Measurements from ENCODE around the gene ACVR1.

The ACVR1 gene

GRCh38 chr2:157825885-157826284 lies 50.2 kb downstream of the ACVR1 start:
- no peak for DNase-seq

DNA sequence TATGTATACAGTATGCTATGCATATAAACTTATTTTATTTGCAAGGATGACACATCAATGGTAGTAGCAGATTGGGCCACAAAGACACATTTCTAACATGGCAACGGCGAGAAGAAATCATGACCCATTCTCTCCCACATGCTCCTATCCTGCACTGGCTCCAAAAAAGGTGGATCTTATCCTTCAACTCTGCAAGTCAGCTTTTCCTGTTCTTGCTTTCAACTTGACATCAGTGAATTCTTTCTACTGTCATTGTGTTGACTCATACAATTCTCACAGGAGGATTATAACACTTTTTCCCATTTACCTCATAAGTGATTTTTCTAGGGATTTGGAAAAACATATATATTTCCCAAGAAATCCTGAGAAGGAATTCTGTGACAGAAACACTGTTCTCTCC lies 53.1 kb downstream of the ACVR1 start:
- no peak for DNase-seq

GRCh38 chr2:157822533-157822932 lies 53.6 kb downstream of the ACVR1 start:
- DNase-seq, result no peak

- DNase-seq, result no peak
Observed at GRCh38 chr2:157821519-157822131, 54.5 kb downstream of the ACVR1 start.

DNA sequence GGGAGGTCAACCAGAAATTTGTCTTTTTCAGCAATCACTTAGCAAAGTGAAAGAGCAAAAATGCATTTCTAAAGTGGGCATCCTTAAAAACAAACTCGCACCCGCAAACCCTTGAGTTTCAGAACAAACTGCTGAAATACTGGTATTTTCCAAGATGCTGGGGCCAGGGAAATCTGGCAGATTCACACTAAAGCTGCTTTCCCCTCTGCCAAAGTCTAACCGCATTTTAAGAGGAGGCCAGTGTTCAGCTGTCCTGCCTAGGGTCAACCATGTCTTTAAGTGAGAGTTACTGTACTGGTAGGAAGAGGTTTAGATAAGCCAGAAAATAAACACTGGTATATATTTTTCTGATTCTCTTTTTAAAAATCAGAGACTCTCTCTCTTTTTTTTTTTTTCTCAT lies 55.9 kb downstream of the ACVR1 start:
- no peak for DNase-seq

DNA sequence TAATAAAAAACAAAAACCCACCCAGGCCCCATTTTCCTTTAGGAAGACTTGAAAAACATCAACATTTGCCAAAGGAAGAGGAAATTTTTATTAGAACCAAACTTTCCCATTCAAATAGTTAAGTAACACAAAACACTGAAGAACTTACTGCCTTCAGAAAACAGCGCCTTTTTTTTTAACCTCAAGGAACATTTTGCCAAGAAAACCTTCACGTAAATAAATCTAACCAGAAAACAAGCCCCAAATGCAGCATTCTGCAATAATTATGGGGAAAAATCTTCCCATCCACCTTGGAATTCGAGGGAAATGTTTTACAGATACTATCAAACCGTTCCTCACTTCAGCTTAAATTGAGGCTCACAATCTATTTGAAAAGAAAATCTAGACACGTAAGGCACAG lies 56.4 kb downstream of the ACVR1 start:
- DNase-seq, result no peak

DNA sequence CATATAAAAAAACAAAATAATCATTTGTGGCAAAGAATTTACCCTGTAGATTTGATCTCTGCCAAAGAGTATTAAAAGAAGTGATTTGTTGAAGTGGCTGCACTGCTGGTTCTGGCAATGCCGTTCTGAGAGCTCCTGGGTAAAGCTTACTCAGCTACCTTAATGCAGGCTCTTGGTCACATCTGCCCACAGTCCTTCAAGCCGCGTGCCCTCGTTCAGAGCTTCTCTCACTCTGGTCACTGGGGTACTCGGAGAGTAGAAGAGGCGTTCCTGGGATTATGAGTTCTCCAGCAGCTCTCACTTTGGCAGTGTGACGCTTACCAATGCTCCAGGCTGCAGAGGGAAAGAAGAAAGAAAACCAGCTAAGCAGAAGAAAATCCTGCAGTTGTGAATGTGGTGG lies 57.9 kb downstream of the ACVR1 start:
- DNase-seq, result no peak

GRCh38 chr2:157815421-157815820 lies 60.7 kb downstream of the ACVR1 start:
- no peak for DNase-seq

- DNase-seq, result no peak
Observed at GRCh38 chr2:157813467-157813866, 62.7 kb downstream of the ACVR1 start.

DNA sequence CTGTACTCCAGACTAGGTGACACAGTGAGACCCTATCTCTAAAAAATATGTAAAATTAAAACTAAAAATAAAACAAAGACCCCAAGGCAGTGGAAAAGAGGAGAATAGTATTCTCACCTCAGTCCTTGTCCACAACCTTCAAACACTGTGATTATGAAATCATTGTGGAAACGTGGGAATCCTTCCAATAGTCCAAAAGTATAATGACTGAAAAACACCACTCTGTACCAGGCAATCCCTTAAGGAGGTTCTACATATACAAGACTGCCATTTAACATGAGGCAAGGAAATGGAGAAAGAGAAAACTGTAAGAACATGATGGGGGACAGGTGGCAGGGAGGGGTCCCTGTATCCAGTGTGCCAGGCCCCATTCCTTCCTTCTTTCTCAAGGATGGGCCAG lies 66.1 kb downstream of the ACVR1 start:
- no peak for DNase-seq

- DNase-seq, result no peak
Observed at GRCh38 chr2:157809212-157809611, 66.9 kb downstream of the ACVR1 start.

- no peak for DNase-seq
Observed at GRCh38 chr2:157808421-157808820, 67.7 kb downstream of the ACVR1 start.

DNA sequence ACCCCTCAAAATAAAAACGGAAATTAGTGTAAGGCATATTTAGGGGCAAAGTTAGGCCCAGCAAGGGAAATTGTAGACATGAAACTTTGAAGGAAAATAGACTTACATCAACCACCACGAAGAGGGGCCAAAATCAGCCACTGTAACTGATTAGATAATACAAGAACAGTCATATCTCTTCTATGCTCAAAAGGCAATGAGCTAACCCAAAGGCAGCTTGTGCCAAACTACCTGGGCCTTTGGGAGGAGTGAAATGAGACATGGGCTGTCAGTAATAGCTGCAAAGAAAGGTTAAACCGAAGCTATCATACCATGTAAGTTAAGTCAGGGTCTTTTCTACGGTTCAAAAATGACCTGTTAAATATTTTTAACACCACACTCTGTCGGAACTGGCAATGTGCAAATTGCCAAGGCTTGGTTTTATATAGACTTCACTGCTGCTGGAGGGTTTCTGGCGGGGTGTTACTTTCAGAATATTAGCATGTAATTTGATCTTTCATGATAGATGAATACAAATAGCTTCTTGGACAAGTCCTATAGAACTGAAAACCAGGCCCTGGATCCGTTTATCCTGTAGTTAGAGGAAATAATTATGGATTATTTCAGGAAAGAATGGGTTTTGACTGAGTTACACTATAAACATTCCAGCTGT lies 69.6 kb downstream of the ACVR1 start:
- DNase-seq, result no peak

DNA sequence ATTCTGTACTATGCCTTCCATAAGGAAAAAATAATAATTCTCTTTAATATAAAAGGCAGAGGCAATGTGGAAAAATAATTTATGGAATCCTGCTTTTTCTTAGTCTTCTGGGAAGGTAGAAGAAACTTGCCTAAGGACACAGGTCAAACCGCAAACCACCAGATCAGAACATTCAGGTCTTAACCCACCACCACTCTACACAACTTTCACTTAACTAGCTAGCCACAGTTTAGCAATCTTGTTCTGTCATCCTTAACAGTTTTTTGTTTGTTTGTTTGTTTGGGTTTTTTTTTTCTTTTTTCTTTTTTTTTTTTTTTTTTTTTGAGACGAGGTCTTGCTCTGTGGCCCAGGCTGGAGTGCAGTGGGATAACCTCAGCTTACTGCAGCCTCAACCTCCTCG lies 70.6 kb downstream of the ACVR1 start:
- DNase-seq, result no peak

DNA sequence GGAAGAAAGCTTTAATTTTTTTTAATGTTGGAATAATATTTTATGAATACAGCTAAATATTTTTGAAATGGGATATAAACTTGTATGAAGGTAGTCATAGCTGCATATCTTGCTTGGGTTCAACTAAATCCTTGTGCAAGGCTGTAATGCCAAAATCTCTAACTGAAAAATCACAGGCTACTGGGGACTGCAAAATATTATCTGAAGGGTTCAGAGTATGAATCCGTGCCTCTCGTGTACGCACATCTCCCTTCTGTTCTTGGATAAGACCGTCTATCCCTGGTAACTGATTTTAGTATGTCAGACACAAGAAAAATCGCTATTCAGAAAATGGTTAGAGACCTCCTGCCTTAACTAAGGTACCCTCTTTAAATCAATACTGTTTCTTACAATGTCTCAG lies 71.8 kb downstream of the ACVR1 start:
- no peak for DNase-seq

DNA sequence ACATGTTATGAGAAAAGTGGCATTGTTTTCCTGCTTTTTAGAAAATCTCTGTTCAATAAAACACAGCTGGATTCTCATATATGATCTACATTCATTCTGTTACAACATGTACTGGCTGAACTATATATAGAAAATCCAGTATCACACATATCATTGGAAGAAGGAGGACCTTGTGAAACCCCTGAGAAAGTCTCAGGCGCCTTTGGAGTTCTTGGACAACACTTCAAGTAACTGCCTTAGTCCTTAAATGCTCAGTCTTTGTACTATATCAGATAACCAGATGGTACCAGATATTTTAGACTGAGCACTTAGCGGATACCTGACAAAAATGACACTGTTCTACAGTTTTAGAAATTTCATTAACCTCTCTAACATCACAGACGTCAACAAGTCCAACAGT lies 72.2 kb downstream of the ACVR1 start:
- no peak for DNase-seq

DNA sequence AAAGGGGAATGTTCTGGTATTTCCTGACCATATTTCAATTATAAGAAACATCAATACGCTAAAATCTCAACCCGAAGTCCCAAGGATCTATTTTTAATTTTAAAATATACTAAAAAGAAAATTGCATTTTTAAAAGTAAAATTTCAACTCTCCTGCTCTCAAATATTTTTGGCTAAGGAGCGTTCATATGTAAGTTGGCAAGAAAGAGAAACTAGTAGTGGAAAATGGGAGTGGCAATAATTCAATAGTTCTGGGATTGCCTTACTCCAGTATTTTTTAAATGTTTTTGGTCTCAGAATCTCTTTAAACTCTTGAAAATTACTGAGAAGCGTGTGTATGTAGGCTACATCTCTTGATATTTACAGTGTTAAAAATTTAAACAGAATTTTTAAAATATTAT lies 72.7 kb downstream of the ACVR1 start:
- no peak for DNase-seq

GRCh38 chr2:157800838-157801495 lies 75.2 kb downstream of the ACVR1 start:
- no peak for DNase-seq

DNA sequence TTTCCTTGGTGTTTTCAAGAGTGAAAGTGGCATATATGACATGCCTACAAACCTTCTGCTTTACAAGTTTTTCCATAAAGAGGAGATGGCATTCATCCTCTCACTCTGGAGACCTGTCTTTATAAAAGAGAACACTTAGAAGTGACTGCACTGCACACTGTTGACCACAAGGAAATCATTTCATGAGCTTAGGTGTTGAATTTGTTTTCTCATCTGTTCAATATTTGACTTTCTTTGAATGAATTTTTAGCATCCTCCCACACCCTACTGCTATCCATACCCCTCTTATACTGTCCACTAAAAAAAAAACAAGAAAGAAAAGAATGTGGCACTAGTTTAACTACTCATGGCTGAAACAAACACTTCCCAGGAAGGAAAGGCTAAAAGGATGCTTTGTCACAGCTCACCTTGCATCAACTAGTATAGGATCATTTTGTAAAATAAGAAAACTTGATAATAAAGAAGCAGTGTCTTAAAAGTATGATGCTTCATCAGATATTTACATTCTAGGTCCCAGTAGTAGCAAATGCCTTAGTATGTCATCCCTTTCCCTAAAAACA lies 83.0 kb downstream of the ACVR1 start:
- no peak for DNase-seq

DNA sequence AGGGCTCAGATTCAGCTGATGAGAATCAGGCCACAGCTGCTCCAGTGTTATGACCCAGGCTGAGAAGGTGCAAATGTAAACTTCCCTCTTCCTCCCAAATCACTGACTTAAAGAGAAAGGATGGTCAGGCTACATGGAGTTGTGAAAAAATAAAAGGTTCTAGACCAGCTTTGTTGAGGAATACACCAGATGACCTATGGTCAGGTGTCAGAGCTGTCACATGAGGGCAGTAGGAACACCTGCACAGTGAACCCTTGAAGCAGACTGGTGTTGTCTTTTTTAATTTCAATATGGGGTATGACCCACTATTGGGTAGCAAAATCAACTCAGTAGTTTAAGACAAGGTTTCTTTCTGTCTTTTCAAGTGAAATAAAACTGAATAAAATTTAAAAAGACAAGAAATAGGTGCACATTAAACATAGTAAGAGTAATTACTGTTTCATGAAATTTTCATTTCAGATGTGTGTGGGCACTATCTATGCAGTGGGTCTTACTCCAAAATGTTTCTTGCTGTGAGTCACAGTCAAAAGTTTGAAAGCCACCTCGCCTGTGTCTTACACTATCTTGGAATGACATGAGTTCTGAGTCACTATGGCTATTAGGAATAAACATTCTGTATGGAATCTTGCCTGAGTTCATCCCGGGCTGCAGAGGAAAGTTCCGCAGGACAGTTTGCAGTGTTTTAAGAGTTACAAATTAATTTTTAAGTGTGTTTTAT lies 83.6 kb downstream of the ACVR1 start:
- DNase-seq, result no peak

DNA sequence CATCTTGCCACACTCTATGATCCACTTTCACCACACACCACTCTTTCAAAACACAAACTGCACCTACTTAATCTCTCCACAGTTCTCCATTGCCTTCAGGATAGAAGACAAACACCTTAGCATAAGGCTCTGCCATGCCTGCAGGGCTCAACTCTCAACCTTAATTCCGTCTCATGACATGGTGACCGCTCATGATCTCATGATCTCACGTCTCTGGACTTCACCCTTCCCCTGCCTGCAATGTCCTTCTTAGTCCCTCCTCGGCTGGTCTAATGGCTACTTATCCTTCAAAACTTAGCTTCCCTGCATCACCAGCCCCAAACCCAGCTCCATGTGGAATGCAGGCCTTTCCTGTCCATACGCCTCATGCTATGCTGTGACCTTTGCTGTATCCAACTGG lies 85.3 kb downstream of the ACVR1 start:
- no peak for DNase-seq

DNA sequence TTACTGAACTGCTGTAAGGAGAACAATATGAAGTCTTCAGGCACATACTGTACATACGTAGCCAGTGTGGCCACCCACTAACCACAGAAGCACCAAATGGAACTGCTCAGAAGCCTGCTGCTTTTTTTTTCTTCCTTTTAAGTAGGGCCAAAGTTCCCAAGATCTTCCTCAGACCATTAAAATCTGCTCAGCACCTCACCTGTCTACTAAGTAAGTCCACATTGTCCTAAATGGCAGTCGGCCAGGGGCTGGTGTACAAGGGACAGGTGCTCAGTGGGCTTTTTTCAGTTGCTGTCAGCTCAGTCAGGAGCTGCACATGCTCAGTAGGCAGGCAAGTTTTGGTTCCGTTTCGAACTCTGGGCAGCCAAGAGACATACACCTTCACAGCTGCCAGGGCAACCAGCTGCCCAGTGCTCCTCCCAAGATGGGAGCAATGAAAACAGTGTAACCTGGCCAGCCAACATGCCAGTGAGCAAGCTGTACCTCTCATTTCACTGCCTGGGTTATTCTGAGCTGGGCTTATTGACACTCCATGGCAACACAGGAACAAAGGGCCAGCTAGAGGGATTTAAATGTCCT lies 86.1 kb downstream of the ACVR1 start:
- no peak for DNase-seq

DNA sequence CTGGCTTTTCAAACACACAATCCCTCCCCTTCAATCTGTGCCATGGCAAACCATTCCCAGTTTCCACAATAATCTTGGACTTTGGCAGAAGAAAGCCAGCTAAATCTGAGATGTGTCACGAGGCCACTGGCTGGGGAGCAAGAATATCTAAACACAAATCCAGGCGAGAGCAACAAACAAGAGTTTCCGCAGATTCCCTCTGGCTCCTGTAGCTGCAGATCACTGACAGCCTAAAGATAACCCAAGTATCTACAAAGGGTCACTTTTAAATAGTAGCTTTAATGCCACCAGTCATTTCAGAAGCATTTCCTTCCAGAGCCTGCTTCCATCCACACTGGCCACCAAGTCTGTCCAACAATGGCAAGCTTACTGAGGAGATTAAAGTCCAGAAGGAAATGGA lies 86.9 kb downstream of the ACVR1 start:
- DNase-seq, result no peak
